BE2C (cell line): Measurements from ENCODE around the gene APOBEC2.

Experiments used
- DNase-seq: peaks from one replicate; pipeline ENCODE4 v3.0.0-alpha.2; 2020
- H3K27me3 ChIP-seq: fragments of 250-450 bp; sonication (Bioruptor Pico); 2 replicates; pipeline ENCODE4 v1.5.1; 2020; ENCODE audit warnings: mild to moderate bottlenecking
- H3K36me3 ChIP-seq: fragments of 250-450 bp; sonication (Bioruptor Pico); 2 replicates; pipeline ENCODE4 v1.5.1; 2020; ENCODE audit warnings: mild to moderate bottlenecking
- H3K4me1 ChIP-seq: fragments of 250-450 bp; sonication (Bioruptor Pico); 2 replicates; pipeline ENCODE4 v1.5.1; 2020
- H3K4me3 ChIP-seq: 2 replicates; pipeline ENCODE4 v1.5.1; 2011; ENCODE audit warnings: low read depth, low read length
- H3K9me3 ChIP-seq: fragments of 250-450 bp; sonication (Bioruptor Pico); 2 replicates; pipeline ENCODE4 v1.5.1; 2020
- TF ChIP-seq, protein P1 (sequence below): IDR thresholded peaks from 2 replicates; pipeline ENCODE4 v1.5.1; 2012; ENCODE audit warnings: mild to moderate bottlenecking, low read depth, low read length

Gene APOBEC2

GRCh38 chr6:41071923-41072835 is 19.2 kb downstream of the APOBEC2 start, which contains the start of gene OARD1:
OARD1 (minus strand) TSS chr6:41072356; CDS start chr6:41071634, 722 bp downstream.
- Histone ChIP-seq H3K4me3 (peak within 1 kb of the TSS; percentile 96), H3K9me3 (no peaks in the 10 kb centered on the region), H3K4me1 (no peaks in the 10 kb centered on the region; the same call in none of the 2 replicates), H3K27me3 (no peaks in the 10 kb centered on the region), H3K36me3 (no peaks in the 10 kb centered on the region)
- TF ChIP-seq, protein P1, sequence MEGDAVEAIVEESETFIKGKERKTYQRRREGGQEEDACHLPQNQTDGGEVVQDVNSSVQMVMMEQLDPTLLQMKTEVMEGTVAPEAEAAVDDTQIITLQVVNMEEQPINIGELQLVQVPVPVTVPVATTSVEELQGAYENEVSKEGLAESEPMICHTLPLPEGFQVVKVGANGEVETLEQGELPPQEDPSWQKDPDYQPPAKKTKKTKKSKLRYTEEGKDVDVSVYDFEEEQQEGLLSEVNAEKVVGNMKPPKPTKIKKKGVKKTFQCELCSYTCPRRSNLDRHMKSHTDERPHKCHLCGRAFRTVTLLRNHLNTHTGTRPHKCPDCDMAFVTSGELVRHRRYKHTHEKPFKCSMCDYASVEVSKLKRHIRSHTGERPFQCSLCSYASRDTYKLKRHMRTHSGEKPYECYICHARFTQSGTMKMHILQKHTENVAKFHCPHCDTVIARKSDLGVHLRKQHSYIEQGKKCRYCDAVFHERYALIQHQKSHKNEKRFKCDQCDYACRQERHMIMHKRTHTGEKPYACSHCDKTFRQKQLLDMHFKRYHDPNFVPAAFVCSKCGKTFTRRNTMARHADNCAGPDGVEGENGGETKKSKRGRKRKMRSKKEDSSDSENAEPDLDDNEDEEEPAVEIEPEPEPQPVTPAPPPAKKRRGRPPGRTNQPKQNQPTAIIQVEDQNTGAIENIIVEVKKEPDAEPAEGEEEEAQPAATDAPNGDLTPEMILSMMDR = no peak
- peak; percentile 100 for DNase-seq

DNA sequence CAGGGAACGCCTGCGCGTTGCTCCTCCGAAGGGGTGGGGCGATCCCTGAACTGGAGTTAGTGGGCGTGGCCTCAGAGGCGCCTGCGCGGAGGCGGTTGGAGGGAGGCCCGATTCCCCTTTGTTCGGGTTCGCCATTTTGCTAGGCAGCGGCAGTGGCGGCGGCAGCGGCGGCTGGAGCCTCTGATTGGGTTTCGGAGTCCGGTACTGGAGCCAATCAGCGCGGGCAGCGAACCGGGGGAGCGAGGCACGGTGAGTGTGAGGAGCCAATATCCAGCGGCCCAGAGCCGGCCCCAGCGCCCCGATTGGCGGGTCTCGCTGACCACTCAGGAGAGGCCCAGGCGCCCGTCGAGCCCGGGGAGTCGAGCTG is 19.8 kb downstream of the APOBEC2 start, which contains the start of gene NFYA:
NFYA (plus strand) TSS at position 139 of the 367 bp plus-strand sequence. CDS start 6,116 bp downstream, outside the sequence.
- Histone ChIP-seq H3K4me1 (no peaks in the 10 kb centered on the region; the same call in none of the 2 replicates), H3K4me3 (peak within 1 kb of the TSS; percentile 96), H3K36me3 (no peaks in the 10 kb centered on the region), H3K9me3 (no peaks in the 10 kb centered on the region), H3K27me3 (no peaks in the 10 kb centered on the region)
- TF ChIP-seq, protein P1 = no peak
- DNase-seq = no peak

DNA sequence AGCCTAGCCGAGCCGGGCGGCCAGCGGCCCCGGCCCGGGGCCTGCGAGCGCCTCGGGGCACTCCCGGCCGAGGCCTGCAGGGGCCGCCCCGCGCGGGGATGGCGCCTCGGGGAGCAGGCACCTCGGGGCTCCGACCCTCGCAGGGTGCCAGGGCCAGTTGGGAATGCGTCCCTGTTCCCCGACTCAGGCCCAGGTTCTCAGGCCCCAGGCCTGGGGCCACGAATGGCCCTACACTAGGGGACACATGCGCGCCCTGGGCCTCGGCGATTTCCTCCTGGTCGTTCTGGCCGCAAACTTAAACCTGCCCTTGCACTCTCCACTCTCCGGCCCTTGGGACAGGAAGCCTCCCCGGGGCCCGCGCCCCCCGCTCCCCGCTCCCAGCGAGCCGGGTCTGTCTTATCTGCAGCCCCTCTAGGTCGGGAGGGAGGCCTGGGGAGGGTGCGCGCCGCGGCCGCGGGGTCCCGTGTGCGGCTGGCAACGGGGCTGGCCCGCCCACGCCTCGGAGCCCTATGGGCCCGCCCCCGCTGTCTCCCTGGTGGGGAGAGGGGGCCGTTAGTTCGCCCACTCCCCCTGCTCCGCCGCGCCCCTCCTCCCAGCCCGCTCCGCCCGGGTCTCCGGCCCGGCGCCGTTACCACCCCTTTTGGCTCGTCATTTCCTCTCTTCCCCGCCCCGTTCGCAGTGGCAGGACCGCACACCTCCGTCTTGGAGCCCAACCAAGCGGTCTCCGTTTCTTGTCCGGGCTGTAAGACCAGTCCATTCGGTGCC is 20.4 kb downstream of the APOBEC2 start:
- H3K36me3 ChIP-seq = no peaks in the 10 kb centered on the region
- TF ChIP-seq, protein P1 = no peak
- DNase-seq = peak; percentile 92

DNA sequence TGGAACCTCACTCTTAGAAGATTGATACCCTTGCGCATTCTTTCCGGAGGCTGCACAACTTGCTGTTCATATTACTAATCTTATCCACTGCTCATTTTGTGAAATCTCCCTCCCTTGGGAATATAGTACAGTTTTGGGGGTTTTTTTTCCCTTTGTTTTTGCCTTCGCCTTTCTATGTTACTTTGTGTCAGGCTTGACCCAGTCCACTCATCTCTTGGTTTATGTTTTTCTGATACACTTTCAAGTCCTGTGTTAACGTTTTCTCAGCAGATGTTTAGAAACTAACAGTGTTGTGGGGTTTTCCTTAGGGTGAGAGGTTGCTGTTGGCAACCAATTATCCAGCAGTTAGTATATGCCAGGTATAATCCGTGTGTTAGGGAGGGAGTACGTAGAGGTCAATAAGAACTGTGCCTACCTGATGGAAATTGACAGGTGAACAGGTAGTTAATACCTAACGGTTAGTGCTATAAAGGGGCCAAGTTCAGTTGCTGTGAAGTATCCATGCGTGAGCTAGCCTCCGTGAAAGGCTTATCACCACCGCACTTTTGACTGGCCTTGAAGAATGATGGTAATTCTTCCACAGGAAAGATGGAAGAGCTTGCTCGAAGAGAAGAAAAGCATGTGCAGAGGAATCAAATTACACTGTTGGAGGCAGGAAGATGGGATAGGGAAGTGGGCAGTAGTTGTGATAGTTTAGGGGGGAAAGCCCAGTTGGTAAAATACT is 21.1 kb downstream of the APOBEC2 start:
- no peak for DNase-seq
- TF ChIP-seq, protein P1 = no peak
- H3K36me3 ChIP-seq = peaks cover 6% of the 10 kb centered on the region
- no peaks in the 10 kb centered on the region; the same call in none of the 2 replicates for H3K4me1 ChIP-seq
- no peaks in the 10 kb centered on the region for H3K27me3 ChIP-seq
- peak overlapping the region; percentile 96 for H3K4me3 ChIP-seq
- H3K9me3 ChIP-seq = no peaks in the 10 kb centered on the region

More for the DNA sequence above, 20.4 kb downstream of the APOBEC2 start:
- H3K4me1 ChIP-seq = no peaks in the 10 kb centered on the region; the same call in none of the 2 replicates
- H3K4me3 ChIP-seq = peak overlapping the region; percentile 96
- H3K9me3 ChIP-seq = no peaks in the 10 kb centered on the region
- no peaks in the 10 kb centered on the region for H3K27me3 ChIP-seq

DNA sequence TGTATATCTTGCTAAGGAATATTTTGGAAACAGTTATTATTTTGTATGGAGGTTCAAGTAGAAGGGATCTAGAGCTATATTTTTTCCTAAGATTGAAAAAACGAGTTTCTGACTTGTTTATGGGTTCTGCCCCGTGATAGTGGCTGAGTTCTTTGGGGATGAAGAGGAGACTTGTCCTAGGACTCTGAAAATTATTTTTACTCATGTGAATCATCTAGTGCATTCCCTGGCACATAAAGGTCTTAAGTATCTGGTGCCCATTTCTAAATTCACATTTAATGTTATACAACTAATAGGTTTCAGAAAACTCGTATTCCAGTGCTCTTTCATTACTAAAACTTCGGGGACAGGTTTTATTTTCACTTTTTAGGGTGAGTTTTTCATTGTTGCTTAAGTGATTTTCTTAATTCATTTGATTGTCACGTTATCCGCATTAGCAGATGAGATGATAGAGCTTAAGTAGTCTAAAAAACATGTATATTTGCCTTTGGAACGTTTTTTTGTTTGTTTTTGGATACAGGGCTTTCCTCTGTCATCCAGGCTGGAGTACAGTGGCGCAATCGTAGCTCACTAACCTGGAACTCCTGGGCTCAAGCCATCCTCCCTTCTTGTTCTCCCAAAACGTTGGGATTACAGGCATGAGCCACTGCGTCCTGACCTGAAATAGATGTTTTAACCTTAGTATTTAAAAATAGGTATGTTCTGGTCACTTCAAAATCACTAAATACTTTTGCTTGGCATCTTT is 21.9 kb downstream of the APOBEC2 start:
- Histone ChIP-seq H3K36me3 (peaks cover 13% of the 10 kb centered on the region), H3K27me3 (no peaks in the 10 kb centered on the region), H3K9me3 (no peaks in the 10 kb centered on the region), H3K4me3 (peak overlapping the region; percentile 96), H3K4me1 (no peaks in the 10 kb centered on the region; the same call in none of the 2 replicates)
- DNase-seq = no peak
- TF ChIP-seq, protein P1 = no peak
